GM19468 (cell line): ENCODE measurements around the gene RASIP1.
"Not testable (repeated sequence)": the region's sequence is repeated elsewhere in the genome, so short reads cannot be mapped to it uniquely, and the experiment has no call there.

ENCODE experiments used
- ATAC-seq: cut with Tn5 transposase; IDR thresholded peaks from one replicate; pipeline ENCODE4 v1.9.1; 2021; ENCODE audit warnings: mild to moderate bottlenecking, moderate library complexity, moderate number of reproducible peaks; ENCODE audit not compliant: unreplicated experiment; ENCODE audit errors: extremely low read depth

RASIP1 gene

DNA sequence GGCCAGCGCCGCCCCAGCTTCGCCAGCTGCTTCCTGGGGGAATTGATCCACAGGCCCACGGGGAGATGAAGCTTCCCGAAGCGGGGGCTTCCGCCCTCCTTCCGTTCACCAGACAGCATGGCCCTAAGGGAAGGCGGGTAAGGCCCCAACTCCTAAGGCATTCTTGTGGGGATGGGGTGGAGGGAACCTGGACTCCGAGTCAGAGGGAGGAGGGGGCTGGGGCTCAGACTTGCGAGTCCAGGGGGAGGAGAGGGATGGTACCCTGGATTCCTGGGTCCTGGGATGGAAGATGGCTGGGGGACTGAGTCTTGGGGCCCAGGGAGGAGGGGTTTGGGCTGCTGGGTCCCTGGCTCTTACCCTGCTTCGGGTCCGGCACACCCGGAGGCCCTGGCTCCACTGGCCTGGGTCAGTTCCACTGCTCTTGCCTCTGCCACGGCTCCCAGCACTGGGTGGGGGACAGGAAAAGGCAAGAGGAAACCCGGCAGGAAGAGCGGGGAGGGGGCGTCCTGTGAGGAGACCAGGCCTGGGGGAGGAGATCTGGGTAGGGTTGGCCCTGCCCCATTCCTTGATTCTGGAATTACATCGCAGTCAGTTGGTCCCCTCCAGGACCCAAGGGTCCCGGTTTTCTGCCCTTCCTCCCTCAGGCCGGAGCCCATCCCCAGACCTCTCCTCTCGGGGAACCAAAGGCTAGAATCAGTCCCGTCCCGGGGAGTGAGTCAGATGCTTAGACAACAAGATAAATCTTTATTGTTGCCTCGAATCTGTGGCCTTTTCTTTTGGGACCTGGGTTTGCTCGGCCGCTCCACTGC is at the start of gene RASIP1:
TSS of gene RASIP1 (minus strand) at position 447 of the 809 bp plus-strand sequence. CDS start at position 119, 328 bp downstream.
- ATAC-seq = no peak

GRCh38 chr19:48787331-48787730 is 46.9 kb upstream of the RASIP1 start:
- not testable (repeated sequence) for ATAC-seq

- not testable (repeated sequence) for ATAC-seq
These were observed 46.0 kb upstream of the RASIP1 start for GRCh38 chr19:48786422-48786821.

- no peak for ATAC-seq
These were observed 44.1 kb upstream of the RASIP1 start for GRCh38 chr19:48784527-48784926.

DNA sequence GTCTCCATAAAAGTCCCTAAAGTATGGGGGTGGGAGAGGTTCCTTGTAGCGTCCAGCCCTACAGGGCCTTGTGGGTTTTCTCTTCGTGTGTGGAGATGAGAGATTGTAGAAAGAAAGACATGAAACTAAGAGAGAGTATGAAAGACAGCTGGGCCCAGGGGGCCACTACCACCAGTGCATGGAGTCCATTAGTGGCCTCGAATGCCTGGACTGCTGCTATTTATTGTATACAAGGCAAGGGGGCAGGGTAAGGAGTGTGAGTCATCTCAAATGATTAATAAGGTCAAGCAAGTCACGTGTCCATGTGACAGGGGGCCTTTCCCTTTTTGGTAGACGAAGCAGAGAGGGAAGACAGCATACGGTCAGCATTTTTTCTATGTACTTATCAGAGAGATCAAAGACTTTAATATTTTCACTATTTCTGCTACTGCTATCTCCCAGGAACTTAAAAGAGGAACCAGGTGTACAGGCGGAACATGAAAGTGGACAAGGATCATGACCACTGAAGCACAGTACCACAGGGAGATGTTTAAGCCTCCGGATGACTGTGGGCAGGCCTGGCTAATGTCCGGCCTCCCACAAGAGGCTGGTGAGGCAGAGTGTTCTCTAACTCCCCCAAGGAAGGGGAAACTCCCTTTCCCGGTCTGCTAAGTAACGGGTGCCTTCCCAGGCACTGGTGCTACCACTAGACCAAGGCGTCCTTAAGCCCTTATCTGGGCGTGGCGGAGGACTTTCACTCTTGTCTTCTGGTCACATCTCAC is 40.4 kb upstream of the RASIP1 start:
- ATAC-seq = no peak

DNA sequence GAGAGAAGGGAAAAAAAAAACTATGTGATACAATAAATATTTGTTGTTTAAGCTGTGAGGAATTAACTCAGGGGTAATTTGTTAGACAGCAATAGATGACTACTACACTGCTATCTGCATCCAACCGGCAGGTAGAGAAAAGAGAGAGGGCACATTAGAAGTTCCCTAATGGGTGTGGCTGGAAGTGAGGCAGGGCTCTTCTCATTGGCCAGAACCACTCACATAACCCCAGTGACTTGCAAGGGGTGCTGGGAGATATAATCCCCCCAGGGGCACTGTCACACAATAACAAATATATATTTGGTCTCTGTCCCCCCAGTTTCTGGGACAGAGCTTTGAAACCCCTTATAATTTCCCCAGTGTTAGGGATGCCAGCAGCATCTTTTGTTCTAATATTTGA is 39.2 kb upstream of the RASIP1 start:
- ATAC-seq = no peak

DNA sequence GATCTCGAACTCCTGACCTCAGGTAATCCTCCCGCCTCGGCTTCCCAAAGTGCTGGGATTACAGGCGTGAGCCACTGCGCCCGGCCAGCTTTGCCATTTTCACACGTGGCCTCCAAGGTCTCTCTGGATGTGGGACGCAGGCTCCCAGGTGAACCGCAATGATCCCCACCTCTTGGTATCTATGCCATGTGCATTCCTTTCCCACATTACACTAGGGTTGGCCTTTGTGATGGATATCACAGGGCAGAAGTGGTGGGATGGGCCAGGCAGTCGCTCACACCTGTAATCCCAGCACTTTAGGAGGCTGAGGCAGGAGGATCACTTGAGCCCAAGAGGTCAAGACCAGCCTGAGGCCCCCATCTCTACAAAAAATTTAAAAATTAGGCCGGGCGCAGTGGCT is 37.3 kb upstream of the RASIP1 start:
- ATAC-seq = no peak

GRCh38 chr19:48777139-48777538 is 36.7 kb upstream of the RASIP1 start:
- no peak for ATAC-seq

DNA sequence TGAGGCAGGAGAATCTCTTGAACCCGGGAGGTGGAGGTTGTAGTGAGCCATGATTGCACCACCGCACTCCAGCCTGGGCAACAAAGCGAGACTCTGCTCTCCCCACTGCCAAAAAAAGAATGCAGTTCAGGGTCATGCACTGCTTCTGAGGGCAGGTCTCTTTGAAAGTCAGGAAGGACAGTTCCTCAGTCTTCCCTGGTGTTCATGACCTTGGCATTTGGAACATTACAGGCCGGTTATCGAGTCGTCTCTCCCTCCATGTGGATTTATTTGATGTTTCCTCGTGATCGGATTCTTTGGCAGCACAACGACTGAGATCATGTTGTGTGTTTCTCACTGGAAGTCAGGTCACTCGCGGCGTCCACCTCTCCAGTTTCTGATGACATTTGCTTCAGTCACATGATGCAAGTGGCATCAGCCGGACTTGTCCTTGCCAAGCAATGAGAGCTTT is 32.1 kb upstream of the RASIP1 start:
- ATAC-seq = no peak

- ATAC-seq = no peak
These were observed 30.5 kb upstream of the RASIP1 start for GRCh38 chr19:48770734-48771472.

- no peak for ATAC-seq
These were observed 29.9 kb upstream of the RASIP1 start for GRCh38 chr19:48770266-48770665.

DNA sequence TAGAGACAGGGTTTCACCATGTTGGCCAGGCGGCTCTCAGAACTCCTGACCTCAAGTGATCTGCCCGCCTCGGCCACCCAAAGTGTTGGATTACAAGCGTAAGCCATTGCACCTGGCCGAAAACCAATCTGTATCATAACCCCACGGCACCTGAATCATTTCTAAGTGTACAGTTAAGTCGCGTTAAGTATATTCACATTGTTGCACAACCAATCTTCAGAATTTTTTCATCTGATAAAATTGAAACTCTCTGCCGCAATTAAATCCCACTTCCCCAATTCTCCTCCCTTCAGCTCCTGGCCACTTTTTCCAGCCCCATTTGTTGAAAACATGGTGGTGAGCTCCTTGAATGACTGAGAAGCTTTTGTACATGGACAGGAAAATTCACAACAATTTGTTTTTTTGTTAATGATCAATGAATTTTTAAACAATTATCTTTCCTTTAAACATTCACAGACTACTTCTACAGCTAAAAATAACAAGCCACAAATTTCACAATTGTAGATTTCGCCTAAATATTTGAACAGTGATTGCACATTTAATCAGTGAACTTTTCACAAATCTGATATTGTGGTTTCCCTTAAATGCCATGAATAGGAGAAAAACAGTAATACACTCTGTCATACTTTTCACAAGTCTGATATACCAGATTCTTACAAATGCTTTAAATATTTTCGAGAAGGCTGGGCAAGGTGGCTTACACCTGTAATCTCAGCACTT is 28.7 kb upstream of the RASIP1 start:
- no peak for ATAC-seq

DNA sequence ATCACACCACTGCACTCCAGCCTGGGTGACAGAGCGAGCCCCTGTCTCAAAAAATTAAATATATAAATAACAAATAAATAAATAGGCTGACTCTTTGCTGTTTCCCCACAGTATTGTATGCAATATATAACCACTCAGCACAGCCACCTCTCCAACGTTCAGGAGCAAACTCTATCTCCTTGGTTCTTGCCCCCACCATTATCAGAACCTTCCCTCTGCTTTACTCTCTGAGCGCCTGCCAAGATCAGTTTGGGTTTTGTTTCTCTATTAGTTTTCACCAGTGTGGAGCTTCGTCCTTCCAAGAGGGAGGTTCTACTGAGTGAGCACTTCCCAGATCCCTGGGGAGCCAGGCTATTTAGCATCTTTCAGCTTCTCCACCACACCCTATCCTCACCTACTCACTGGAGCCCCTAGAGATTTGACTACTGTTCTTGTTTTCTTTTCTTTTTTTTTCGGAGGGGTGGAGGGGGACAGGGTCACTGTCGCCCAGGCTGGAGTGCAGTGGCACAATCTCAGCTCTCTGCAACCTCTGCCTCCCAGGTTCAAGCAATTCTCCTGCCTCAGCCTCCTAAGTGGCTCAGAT is 27.9 kb upstream of the RASIP1 start:
- ATAC-seq = not testable (repeated sequence)

DNA sequence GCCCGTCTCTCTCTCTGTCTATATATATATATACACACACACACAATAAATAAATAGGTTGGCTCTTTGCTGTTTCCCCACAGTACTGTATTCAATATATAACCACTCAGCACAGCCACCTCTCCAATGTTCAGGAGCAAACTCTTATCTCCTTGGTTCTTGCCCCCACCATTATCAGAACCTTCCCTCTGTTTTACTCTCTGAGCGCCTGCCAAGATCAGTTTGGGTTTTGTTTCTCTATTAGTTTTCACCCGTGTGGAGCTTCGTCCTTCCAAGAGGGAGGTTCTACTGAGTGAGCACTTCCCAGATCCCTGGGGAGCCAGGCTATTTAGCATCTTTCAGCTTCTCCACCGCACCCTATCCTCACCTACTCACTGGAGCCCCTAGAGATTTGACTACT is 25.4 kb upstream of the RASIP1 start:
- ATAC-seq = not testable (repeated sequence)

- ATAC-seq = no peak
These were observed 20.2 kb upstream of the RASIP1 start for GRCh38 chr19:48760504-48761205.

DNA sequence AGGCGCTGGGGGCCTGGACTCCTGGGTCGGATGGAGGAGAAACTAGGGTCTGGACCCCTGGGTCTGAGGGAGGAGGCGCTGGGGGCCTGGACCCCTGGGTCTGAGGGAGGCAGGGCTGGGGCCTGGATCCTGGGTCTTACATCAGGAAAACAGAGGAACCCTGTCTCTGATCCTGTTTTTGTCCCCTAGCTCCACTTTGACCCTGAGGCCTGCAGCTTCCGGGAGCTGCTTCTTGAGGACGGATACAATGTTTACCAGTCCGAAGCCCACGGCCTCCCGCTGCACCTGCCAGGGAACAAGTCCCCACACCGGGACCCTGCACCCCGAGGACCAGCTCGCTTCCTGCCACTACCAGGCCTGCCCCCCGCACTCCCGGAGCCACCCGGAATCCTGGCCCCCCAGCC is 17.3 kb upstream of the RASIP1 start:
- ATAC-seq = no peak

GRCh38 chr19:48757089-48757675 is 16.8 kb upstream of the RASIP1 start:
- no peak for ATAC-seq

- no peak for ATAC-seq
These were observed 16.3 kb upstream of the RASIP1 start for GRCh38 chr19:48756686-48757085.

DNA sequence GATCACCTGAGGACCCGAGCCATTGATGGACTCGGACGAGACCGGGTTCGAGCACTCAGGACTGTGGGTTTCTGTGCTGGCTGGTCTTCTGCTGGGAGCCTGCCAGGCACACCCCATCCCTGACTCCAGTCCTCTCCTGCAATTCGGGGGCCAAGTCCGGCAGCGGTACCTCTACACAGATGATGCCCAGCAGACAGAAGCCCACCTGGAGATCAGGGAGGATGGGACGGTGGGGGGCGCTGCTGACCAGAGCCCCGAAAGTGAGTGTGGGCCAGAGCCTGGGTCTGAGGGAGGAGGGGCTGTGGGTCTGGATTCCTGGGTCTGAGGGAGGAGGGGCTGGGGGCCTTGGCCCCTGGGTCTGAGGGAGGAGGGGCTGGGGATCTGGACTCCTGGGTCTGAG is 15.8 kb upstream of the RASIP1 start:
- no peak for ATAC-seq
